22Rv1 (cell line): ENCODE results near the gene IL20RA.

Experiments used
- ZFX ChIP-seq: fragments of 450-650 bp; IDR thresholded peaks from 2 replicates; pipeline ENCODE4 v1.6.1; 2017; ENCODE audit warnings: antibody characterized with exemption, borderline replicate concordance
- TF ChIP-seq, protein P1 (sequence below): fragments of 450-650 bp; IDR thresholded peaks from 2 replicates; pipeline ENCODE4 v1.5.1; 2017; ENCODE audit warnings: mild to moderate bottlenecking

DNA sequence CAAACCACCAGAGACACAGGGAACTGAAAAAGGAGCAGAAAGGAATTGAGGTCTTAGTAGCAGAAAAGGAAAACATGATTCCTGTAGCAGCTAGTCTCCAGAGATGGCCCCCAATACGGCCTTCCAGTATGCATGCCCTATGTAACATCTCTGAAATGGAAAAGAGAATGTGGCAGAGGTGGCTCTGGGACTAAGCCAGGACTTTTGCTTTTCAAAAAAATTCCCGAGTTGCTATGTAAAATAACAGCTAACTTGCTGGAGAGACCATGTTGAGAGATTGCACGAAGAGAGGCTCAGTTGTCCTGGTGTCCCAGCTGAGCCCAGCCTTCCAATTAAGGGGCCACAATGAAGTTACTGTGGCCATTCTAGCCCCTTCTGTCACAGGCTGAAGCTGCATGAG lies 27.7 kb downstream of the IL20RA start:
- TF ChIP-seq, protein P1, sequence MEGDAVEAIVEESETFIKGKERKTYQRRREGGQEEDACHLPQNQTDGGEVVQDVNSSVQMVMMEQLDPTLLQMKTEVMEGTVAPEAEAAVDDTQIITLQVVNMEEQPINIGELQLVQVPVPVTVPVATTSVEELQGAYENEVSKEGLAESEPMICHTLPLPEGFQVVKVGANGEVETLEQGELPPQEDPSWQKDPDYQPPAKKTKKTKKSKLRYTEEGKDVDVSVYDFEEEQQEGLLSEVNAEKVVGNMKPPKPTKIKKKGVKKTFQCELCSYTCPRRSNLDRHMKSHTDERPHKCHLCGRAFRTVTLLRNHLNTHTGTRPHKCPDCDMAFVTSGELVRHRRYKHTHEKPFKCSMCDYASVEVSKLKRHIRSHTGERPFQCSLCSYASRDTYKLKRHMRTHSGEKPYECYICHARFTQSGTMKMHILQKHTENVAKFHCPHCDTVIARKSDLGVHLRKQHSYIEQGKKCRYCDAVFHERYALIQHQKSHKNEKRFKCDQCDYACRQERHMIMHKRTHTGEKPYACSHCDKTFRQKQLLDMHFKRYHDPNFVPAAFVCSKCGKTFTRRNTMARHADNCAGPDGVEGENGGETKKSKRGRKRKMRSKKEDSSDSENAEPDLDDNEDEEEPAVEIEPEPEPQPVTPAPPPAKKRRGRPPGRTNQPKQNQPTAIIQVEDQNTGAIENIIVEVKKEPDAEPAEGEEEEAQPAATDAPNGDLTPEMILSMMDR = no peak
- TF ChIP-seq ZFX = no peak
